ENCODE measurements around the gene JPH2.

DNA sequence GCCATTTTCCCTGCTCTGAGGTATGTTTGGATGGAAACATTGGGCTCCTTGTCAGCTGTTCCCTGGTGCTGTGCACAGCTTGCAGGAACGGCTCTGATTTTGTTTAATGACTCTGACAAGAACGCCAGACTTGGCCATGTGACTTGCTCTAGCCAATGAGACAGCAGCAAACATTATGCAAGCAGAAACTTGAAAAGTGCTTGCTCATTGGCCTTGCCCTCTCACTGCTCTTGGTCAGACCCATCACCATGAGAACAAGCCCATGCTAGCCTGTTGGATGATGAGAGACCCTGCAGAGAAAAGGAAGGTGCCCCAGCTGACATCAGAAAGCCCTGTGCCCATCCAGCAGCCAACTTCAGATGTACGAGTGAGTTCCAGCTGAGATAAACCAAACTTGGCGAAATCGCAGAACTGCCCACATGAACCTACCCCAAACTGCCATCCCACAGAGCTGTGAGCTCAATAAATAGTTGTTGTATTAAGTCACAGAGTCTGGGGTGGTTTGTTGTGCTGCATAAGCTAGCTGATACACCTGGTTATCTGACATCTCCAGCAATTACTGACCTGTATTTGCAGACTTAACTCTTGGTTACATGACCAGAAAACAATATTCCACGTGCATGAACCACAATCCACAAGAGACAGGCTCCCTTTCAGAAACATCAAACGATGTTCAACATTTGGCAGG is 96.9 kb downstream of the JPH2 start:
- TF ChIP-seq, protein P1, sequence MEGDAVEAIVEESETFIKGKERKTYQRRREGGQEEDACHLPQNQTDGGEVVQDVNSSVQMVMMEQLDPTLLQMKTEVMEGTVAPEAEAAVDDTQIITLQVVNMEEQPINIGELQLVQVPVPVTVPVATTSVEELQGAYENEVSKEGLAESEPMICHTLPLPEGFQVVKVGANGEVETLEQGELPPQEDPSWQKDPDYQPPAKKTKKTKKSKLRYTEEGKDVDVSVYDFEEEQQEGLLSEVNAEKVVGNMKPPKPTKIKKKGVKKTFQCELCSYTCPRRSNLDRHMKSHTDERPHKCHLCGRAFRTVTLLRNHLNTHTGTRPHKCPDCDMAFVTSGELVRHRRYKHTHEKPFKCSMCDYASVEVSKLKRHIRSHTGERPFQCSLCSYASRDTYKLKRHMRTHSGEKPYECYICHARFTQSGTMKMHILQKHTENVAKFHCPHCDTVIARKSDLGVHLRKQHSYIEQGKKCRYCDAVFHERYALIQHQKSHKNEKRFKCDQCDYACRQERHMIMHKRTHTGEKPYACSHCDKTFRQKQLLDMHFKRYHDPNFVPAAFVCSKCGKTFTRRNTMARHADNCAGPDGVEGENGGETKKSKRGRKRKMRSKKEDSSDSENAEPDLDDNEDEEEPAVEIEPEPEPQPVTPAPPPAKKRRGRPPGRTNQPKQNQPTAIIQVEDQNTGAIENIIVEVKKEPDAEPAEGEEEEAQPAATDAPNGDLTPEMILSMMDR (IDR thresholded peaks at IDR 0.05; ENCODE audit: insufficient read depth, low read depth, low read length), result no peak
- TF ChIP-seq EZH2 (IDR thresholded peaks at IDR 0.05; ENCODE audit: insufficient read depth, low read length), result no peak
